Measurements from ENCODE around the gene PCP4L1. TPM values are rescaled to one million over a fixed set of nuclear protein-coding genes. Genes with fewer than 3 reads are reported as not detected.

PCP4L1 gene
- total RNA-seq, 2 experiments from 2014 or later, result 0.18 TPM; not detected in 1

DNA sequence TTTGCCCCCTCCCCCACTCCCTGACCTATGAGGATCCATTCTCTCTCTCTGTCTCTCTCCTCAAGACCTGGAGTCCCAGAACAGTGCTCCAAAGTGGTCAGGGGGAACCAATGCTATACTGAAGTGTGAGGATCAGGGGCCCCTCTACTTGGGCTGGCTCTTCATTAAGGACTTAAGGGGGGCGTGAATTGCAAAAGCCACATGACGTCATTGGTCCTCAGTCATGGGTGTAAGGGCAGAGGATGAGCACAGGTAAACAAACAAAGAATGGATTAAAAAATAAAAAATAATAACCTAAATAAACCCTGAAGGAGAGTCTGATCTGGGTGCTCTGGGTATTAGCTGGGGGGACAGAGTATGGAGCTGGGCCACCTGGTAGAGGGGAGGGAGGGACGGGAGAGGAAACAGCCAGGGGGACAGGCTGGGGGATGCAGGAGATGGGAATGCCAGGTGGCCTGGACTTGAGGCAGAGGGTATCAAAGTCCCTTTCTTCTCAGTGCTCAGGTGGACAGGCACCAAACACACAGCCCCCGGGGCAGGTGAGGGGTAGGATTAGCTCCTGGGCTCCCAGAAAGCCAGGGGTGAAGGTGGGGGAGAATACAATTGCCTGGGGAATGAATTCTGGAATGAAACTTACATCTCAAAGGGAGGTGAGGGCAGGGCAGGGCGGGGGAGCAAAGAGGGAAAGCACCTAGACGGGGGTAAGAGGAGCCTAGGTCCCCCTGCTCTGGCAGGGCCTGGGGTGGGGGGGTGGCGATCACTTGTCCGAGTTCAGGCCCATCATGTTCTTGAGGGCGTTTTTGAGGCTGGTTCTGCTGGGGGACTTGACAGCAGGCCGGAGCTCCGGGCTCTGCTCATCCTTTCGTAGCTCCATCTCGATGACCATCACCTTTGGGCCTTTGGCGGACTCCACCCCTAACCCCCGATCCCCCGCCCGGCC, 46.7 kb downstream of the PCP4L1 start:
- POLR2A ChIA-PET, result interaction anchor here (1.2 to 1.7 kb wide), 4 partner anchors 9 to 103 kb away, joined by 3 to 6 read pairs (median 5); partner anchors contain the start of genes NDUFS2 and SDHC
- intact Hi-C loops (cut with micrococcal nuclease), result loop anchor here (10.0 kb wide), 1 partner anchor 110 kb away; the partner anchor contains the start of gene ADAMTS4
- no peak for ATAC-seq

DNA sequence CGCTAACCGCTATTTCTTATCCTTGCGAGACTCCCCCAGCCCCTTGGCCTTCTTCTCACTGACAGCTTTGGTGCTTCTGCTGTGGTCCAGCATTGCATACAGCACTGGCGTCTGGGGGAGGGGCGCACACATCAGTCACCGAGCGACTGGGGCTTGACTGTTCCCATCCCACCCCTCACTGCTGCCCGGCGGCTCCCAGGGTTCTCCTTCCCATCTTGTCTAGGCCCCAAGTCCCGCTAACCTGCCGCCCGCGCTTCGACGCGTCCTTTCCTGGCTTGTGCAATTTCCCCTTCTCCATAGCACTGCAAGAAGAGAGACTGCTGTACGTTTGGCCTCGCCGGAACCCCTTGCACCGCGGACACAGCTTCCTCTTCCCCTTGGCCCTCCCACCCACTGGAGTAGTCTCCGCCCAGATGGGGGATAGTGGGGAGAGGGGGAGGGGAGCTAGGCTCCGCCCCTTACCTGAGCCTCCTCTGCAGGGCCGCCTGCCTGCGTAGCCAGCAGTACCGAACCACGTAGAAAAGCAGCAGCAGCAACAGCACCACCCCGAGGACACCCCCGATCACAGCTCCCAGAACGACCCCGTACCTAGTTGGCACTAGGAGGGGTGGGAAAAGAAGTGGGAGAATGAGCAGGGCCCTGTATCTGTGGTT, 47.4 kb downstream of the PCP4L1 start:
- POLR2A ChIA-PET, result interaction anchor here (0.6 to 1.7 kb wide), 6 partner anchors 9 to 103 kb away, joined by 3 to 6 read pairs (median 4); partner anchors contain the start of genes NDUFS2 and SDHC
- CTCF ChIA-PET, result interaction anchor here (0.6 to 6.1 kb wide), 23 partner anchors 9 to 140 kb away, joined by 3 to 37 read pairs (median 5); partner anchors contain the start of genes NDUFS2, PCP4L1, PPOX and SDHC
- Mint-ChIP-seq H3K4me1 (ENCODE audit: low read depth) (peaks cover 31% of the 10 kb centered on the region), H3K9me3 (no peaks in the 10 kb centered on the region), H3K36me3 (ENCODE audit: low read depth) (no peaks in the 10 kb centered on the region), H3K4me3 (peak overlapping the region; percentile 87), H3K27ac (peak overlapping the region; percentile 84), H3K27me3 (no peaks in the 10 kb centered on the region)
- intact Hi-C loops (cut with micrococcal nuclease), result loop anchor here (10.0 kb wide), 1 partner anchor 111 kb away; the partner anchor contains the start of gene ADAMTS4
- ATAC-seq (peak; percentile 99), DNase-seq (peak; percentile 90)
- TF ChIP-seq, protein P1, sequence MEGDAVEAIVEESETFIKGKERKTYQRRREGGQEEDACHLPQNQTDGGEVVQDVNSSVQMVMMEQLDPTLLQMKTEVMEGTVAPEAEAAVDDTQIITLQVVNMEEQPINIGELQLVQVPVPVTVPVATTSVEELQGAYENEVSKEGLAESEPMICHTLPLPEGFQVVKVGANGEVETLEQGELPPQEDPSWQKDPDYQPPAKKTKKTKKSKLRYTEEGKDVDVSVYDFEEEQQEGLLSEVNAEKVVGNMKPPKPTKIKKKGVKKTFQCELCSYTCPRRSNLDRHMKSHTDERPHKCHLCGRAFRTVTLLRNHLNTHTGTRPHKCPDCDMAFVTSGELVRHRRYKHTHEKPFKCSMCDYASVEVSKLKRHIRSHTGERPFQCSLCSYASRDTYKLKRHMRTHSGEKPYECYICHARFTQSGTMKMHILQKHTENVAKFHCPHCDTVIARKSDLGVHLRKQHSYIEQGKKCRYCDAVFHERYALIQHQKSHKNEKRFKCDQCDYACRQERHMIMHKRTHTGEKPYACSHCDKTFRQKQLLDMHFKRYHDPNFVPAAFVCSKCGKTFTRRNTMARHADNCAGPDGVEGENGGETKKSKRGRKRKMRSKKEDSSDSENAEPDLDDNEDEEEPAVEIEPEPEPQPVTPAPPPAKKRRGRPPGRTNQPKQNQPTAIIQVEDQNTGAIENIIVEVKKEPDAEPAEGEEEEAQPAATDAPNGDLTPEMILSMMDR (IDR thresholded peaks at IDR 0.05), result peak; percentile 53

More for the DNA sequence above, 46.7 kb downstream of the PCP4L1 start:
- H3K4me1 Mint-ChIP-seq (ENCODE audit: low read depth), result peaks cover 33% of the 10 kb centered on the region
- TF ChIP-seq, protein P1 (IDR thresholded peaks at IDR 0.05), result no peak
- CTCF ChIA-PET, result interaction anchor here (0.6 to 6.1 kb wide), 26 partner anchors 9 to 140 kb away, joined by 3 to 37 read pairs (median 5); partner anchors contain the start of genes NDUFS2, PCP4L1, PPOX and SDHC
- peak overlapping the region; percentile 87 for H3K4me3 Mint-ChIP-seq
- H3K36me3 Mint-ChIP-seq (ENCODE audit: low read depth), result no peaks in the 10 kb centered on the region
- no peaks in the 10 kb centered on the region for H3K9me3 Mint-ChIP-seq
- H3K27me3 Mint-ChIP-seq, result no peaks in the 10 kb centered on the region
- DNase-seq, result peak; percentile 20
- H3K27ac Mint-ChIP-seq, result peak overlapping the region; percentile 84

GRCh38 chr1:161307230-161307768, 48.8 kb downstream of the PCP4L1 start:
- peak overlapping the region; percentile 59 for H3K27ac Mint-ChIP-seq
- POLR2A ChIA-PET, result no interaction called here
- H3K4me3 Mint-ChIP-seq, result peak overlapping the region; percentile 29
- no peaks in the 10 kb centered on the region for H3K9me3 Mint-ChIP-seq
- CTCF ChIA-PET, result interaction anchor here (0.7 to 2.1 kb wide), 8 partner anchors 12 to 122 kb away, joined by 3 to 8 read pairs (median 6); partner anchors contain the start of genes NDUFS2 and TOMM40L
- no peaks in the 10 kb centered on the region for H3K36me3 Mint-ChIP-seq (ENCODE audit: low read depth)
- TF ChIP-seq, protein P1 (IDR thresholded peaks at IDR 0.05), result no peak
- no peaks in the 10 kb centered on the region for H3K27me3 Mint-ChIP-seq
- intact Hi-C loops (cut with micrococcal nuclease), result loop anchor here (10.0 kb wide), 1 partner anchor 112 kb away; the partner anchor contains the start of gene ADAMTS4
- ATAC-seq (no peak), DNase-seq (no peak)
- peaks cover 31% of the 10 kb centered on the region for H3K4me1 Mint-ChIP-seq (ENCODE audit: low read depth)

DNA sequence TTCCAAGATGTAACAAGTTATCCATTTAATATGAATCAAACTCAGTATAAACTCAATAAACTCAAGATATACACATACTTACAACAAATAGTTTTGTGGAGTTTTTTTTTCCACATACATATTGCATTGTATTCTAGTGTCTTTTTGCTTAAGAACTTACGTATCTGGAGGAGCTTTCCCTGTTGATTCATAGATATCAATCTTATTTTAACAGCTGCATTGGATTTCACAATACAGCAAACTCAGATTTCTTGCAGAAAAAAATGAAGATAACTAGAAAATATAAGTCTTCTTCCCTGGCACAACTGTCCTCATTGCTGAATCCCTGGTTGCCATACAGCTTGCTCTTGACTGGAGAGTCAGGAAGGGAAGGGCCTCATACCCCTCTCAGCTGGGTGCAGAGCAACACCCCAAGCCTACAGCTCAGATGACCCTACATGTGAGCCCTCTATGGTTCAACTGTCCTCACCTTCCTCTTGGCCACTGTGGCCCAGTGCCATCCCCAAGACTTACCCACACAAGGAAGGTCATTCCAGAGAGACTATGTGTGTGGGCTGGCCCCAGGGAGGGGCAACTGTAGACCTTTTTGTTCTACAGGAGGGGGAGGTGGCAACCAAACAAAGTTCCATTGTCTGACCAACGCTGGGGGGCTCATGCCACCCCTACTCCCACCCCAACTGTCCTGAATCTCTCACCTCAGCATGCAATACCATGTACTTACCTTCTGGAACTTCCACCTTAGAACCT, 49.5 kb downstream of the PCP4L1 start:
- Mint-ChIP-seq H3K4me3 (no peak overlapping the region), H3K27ac (no peak overlapping the region), H3K27me3 (no peaks in the 10 kb centered on the region), H3K4me1 (ENCODE audit: low read depth) (peaks cover 30% of the 10 kb centered on the region), H3K9me3 (no peaks in the 10 kb centered on the region), H3K36me3 (ENCODE audit: low read depth) (no peaks in the 10 kb centered on the region)
- no peak for ATAC-seq
- no peak for DNase-seq
- CTCF ChIA-PET, result interaction anchor here (0.7 to 2.1 kb wide), 5 partner anchors 11 to 116 kb away, joined by 3 to 9 read pairs (median 4); partner anchors contain the start of gene TOMM40L
- intact Hi-C loops (cut with micrococcal nuclease), result loop anchor here (10.0 kb wide), 1 partner anchor 113 kb away; the partner anchor contains the start of gene ADAMTS4
- POLR2A ChIA-PET, result no interaction called here
- TF ChIP-seq, protein P1 (IDR thresholded peaks at IDR 0.05), result no peak

Data from activated CD8-positive, alpha-beta T cell treated with anti-CD3 and anti-CD28 coated beads for 36 hours (primary cell).